K562 (cell line): ENCODE results near the gene ARHGAP9. TPM values are rescaled to one million over a fixed set of nuclear protein-coding genes. Genes with fewer than 3 reads are reported as not detected.

Experiments
- BCLAF1 ChIP-seq, 2 experiments: fragments of 450-650 bp in 1 of 2; IDR thresholded peaks; 2 replicates each; pipeline ENCODE4 v1.6.1; 2011 to 2017; ENCODE audit warnings: low read depth in 2 of 2, antibody characterized with exemption in 1 of 2, borderline replicate concordance in 1 of 2, low read length in 1 of 2, mild to moderate bottlenecking in 1 of 2, mixed read lengths in 1 of 2; ENCODE audit not compliant: control insufficient read depth in 1 of 2
- CHD7 ChIP-seq: fragments of 200-600 bp; sonication (generic); IDR thresholded peaks from one replicate; pipeline ENCODE4 v1.6.1; 2012; ENCODE audit warnings: mild to moderate bottlenecking, low read depth, low read length, inconsistent platforms
- MEF2D ChIP-seq: conservative IDR thresholded peaks from 2 replicates; pipeline ENCODE4 v1.6.1; 2016; ENCODE audit warnings: low read depth, missing genetic modification characterization, missing compliant biosample characterization
- NR4A1 ChIP-seq, 2 experiments: fragments of 250-450 bp in 1 of 2; fragments of 450-650 bp in 1 of 2; sonication (Bioruptor Pico) in 1 of 2; IDR thresholded peaks; 2 replicates each; pipeline versions ENCODE4 v1.4.0 to v1.6.1; 2016 to 2020; ENCODE audit warnings: mild to moderate bottlenecking in 2 of 2, missing compliant biosample characterization in 1 of 2, missing genetic modification characterization in 1 of 2, moderate library complexity in 1 of 2
- POLR2A ChIP-seq: fragments of 450-650 bp; conservative IDR thresholded peaks from 2 replicates; pipeline ENCODE4 v1.6.1; 2016
- ZBTB11 ChIP-seq, 3 experiments: fragments of 200-800 bp in 1 of 3; fragments of 250-450 bp in 1 of 3; fragments of 450-650 bp in 1 of 3; sonication (Bioruptor Pico) in 1 of 3; sonication (Bioruptor generic) in 1 of 3; formaldehyde crosslinking in 1 of 3; IDR thresholded peaks; 2 replicates each; pipeline versions ENCODE4 v1.6.1 to v1.8.0; 2016 to 2022; ENCODE audit warnings: mild to moderate bottlenecking in 2 of 3, missing genetic modification characterization in 2 of 3, missing compliant biosample characterization in 1 of 3, moderate library complexity in 1 of 3
- polyA plus RNA-seq, 8 experiments: library from polyadenylated mRNA; depleted of rRNA in 4 of 8; stranded (reverse) in 5 of 8; unstranded in 3 of 8; fragments of >200 nt; fragmentation: Nextera tagmentation in 2 of 8; fragmentation: Illumina TruSeq in 1 of 8; extraction: Ambion mirVana in 2 of 8; extraction: Trizol in 1 of 8; gene quantifications; 2 replicates each; pipeline versions ENCODE4 v1.2.1 to v1.2.3, GENCODE V29; 2011 to 2014; ENCODE audit warnings: inconsistent platforms in 1 of 8, missing spikeins in 1 of 8
- total RNA-seq, 7 experiments: library from RNA; depleted of rRNA in 6 of 7; stranded (reverse); fragments of >200 nt in 6 of 7; fragmentation: Illumina TruSeq in 2 of 7; extraction: Trizol in 2 of 7; gene quantifications; 2 replicates each; pipeline versions ENCODE4 v1.2.1 to v1.2.3, GENCODE V29; 2011 to 2021; ENCODE audit warnings: low replicate concordance in 1 of 7

ARHGAP9 gene
- total and polyA plus RNA-seq, 9 of the 15 experiments (the other 6 are each of a cell fraction or from before 2014, with no cell fraction given): 1.5 to 10.2 (median 5.1) TPM

GRCh38 chr12:57497223-57498131 lies 17.8 kb upstream of the ARHGAP9 start (continued):
- TF ChIP-seq CHD7 (no peak), ZBTB11 (CRISPR knock-in tag; IDR thresholded peaks at IDR 0.05) (no peak), MEF2D (no peak), NR4A1 (CRISPR knock-in tag; IDR thresholded peaks at IDR 0.05) (no peak), NR4A1 (tag; IDR thresholded peaks at IDR 0.05) (no peak), BCLAF1 (IDR thresholded peaks at IDR 0.05; ENCODE audit: borderline replicate concordance in 1 of 2, control insufficient read depth in 1 of 2, low read depth in 2 of 2, low read length in 1 of 2) (no peak), POLR2A (peak; percentile 61)
